ENCODE data around the gene CBARP. TPM values are rescaled to one million over a fixed set of nuclear protein-coding genes. Genes with fewer than 3 reads are reported as not detected.

The CBARP gene
- total and polyA plus RNA-seq, 2 donors (not counting 1 experiment from before 2014, with no cell fraction given) = 0.31 to 1.5 TPM

GRCh38 chr19:1219786-1220476 is 17.9 kb downstream of the CBARP start:
- Histone ChIP-seq H3K9ac (ENCODE audit: insufficient read depth, low read length) (no peak overlapping the region), H3K36me3 (ENCODE audit: control insufficient read depth, insufficient read depth, low read length) (peaks cover 28% of the 10 kb centered on the region), H2AFZ (ENCODE audit: low read length) (no peak overlapping the region), H3K27ac (ENCODE audit: insufficient read depth, low read length) (no peak overlapping the region), H3K27me3 (ENCODE audit: control insufficient read depth, insufficient read depth, low read length) (no peaks in the 10 kb centered on the region), H3K4me3 (replicated peaks in 1 of 4; ENCODE audit: control extremely low read depth in 1 of 4, insufficient read depth in 1 of 4, low read depth in 3 of 4, low read length in 4 of 4) (no peak overlapping the region), H3K79me2 (ENCODE audit: control insufficient read depth, insufficient read depth, low read length) (peaks cover 33% of the 10 kb centered on the region), H4K20me1 (ENCODE audit: control insufficient read depth, extremely low read depth, insufficient read depth, low read length) (no peaks in the 10 kb centered on the region), H3K4me2 (ENCODE audit: extremely low read depth, insufficient read depth, low read length) (no peak overlapping the region), H3K4me1 (ENCODE audit: control insufficient read depth, extremely low read depth, insufficient read depth, low read length) (peaks cover 10% of the 10 kb centered on the region), H3K9me3 (ENCODE audit: control insufficient read depth, insufficient read depth, low read depth, low read length) (no peaks in the 10 kb centered on the region)
- DNase-seq (ENCODE audit: low read depth in 2 of 2) = no peak
- TF ChIP-seq EZH2 (IDR thresholded peaks at IDR 0.05; ENCODE audit: low read length, missing control alignments) = no peak
- TF ChIP-seq, protein P1, sequence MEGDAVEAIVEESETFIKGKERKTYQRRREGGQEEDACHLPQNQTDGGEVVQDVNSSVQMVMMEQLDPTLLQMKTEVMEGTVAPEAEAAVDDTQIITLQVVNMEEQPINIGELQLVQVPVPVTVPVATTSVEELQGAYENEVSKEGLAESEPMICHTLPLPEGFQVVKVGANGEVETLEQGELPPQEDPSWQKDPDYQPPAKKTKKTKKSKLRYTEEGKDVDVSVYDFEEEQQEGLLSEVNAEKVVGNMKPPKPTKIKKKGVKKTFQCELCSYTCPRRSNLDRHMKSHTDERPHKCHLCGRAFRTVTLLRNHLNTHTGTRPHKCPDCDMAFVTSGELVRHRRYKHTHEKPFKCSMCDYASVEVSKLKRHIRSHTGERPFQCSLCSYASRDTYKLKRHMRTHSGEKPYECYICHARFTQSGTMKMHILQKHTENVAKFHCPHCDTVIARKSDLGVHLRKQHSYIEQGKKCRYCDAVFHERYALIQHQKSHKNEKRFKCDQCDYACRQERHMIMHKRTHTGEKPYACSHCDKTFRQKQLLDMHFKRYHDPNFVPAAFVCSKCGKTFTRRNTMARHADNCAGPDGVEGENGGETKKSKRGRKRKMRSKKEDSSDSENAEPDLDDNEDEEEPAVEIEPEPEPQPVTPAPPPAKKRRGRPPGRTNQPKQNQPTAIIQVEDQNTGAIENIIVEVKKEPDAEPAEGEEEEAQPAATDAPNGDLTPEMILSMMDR (conservative IDR thresholded peaks at IDR 0.05 in 1 of 2, IDR thresholded peaks at IDR 0.05 in 1 of 2; ENCODE audit: low read depth in 1 of 2, low read length in 2 of 2) = no peak

- Histone ChIP-seq H3K9ac (ENCODE audit: insufficient read depth, low read length) (peak overlapping the region; percentile 11), H3K4me3 (replicated peaks in 1 of 4; ENCODE audit: control extremely low read depth in 1 of 4, insufficient read depth in 1 of 4, low read depth in 3 of 4, low read length in 4 of 4) (no peak overlapping the region), H4K20me1 (ENCODE audit: control insufficient read depth, extremely low read depth, insufficient read depth, low read length) (no peaks in the 10 kb centered on the region), H3K79me2 (ENCODE audit: control insufficient read depth, insufficient read depth, low read length) (peaks cover 42% of the 10 kb centered on the region), H3K27me3 (ENCODE audit: control insufficient read depth, insufficient read depth, low read length) (no peaks in the 10 kb centered on the region), H3K4me2 (ENCODE audit: extremely low read depth, insufficient read depth, low read length) (no peak overlapping the region), H2AFZ (ENCODE audit: low read length) (no peak overlapping the region), H3K4me1 (ENCODE audit: control insufficient read depth, extremely low read depth, insufficient read depth, low read length) (peaks cover 20% of the 10 kb centered on the region), H3K9me3 (ENCODE audit: control insufficient read depth, insufficient read depth, low read depth, low read length) (no peaks in the 10 kb centered on the region), H3K27ac (ENCODE audit: insufficient read depth, low read length) (peak overlapping the region; percentile 38), H3K36me3 (ENCODE audit: control insufficient read depth, insufficient read depth, low read length) (peaks cover 26% of the 10 kb centered on the region)
- no peak for DNase-seq (ENCODE audit: low read depth in 2 of 2)
- TF ChIP-seq EZH2 (IDR thresholded peaks at IDR 0.05; ENCODE audit: low read length, missing control alignments) = no peak
- TF ChIP-seq, protein P1 (conservative IDR thresholded peaks at IDR 0.05 in 1 of 2, IDR thresholded peaks at IDR 0.05 in 1 of 2; ENCODE audit: low read depth in 1 of 2, low read length in 2 of 2) = no peak
Measured at GRCh38 chr19:1218751-1219567, 18.8 kb downstream of the CBARP start.

GRCh38 chr19:1217366-1217765 is 20.4 kb downstream of the CBARP start:
- peaks cover 52% of the 10 kb centered on the region for H3K79me2 ChIP-seq (ENCODE audit: control insufficient read depth, insufficient read depth, low read length)
- no peak for TF ChIP-seq EZH2 (IDR thresholded peaks at IDR 0.05; ENCODE audit: low read length, missing control alignments)
- TF ChIP-seq, protein P1 (conservative IDR thresholded peaks at IDR 0.05 in 1 of 2, IDR thresholded peaks at IDR 0.05 in 1 of 2; ENCODE audit: low read depth in 1 of 2, low read length in 2 of 2) = no peak

More at GRCh38 chr19:1217366-1217765, 20.4 kb downstream of the CBARP start:
- no peak overlapping the region for H3K4me3 ChIP-seq (replicated peaks in 1 of 4; ENCODE audit: control extremely low read depth in 1 of 4, insufficient read depth in 1 of 4, low read depth in 3 of 4, low read length in 4 of 4)
- H3K27me3 ChIP-seq (ENCODE audit: control insufficient read depth, insufficient read depth, low read length) = no peaks in the 10 kb centered on the region
- DNase-seq (ENCODE audit: low read depth in 2 of 2) = no peak
- no peak overlapping the region for H2AFZ ChIP-seq (ENCODE audit: low read length)
- no peaks in the 10 kb centered on the region for H4K20me1 ChIP-seq (ENCODE audit: control insufficient read depth, extremely low read depth, insufficient read depth, low read length)
- no peak overlapping the region for H3K4me2 ChIP-seq (ENCODE audit: extremely low read depth, insufficient read depth, low read length)
- no peak overlapping the region for H3K9ac ChIP-seq (ENCODE audit: insufficient read depth, low read length)
- H3K9me3 ChIP-seq (ENCODE audit: control insufficient read depth, insufficient read depth, low read depth, low read length) = no peaks in the 10 kb centered on the region
- H3K36me3 ChIP-seq (ENCODE audit: control insufficient read depth, insufficient read depth, low read length) = peaks cover 20% of the 10 kb centered on the region
- peak overlapping the region; percentile 16 for H3K27ac ChIP-seq (ENCODE audit: insufficient read depth, low read length)
- peaks cover 27% of the 10 kb centered on the region for H3K4me1 ChIP-seq (ENCODE audit: control insufficient read depth, extremely low read depth, insufficient read depth, low read length)
